NT2/D1 (cell line): Measurements from ENCODE around the gene PRKRIP1.

Source experiments
- SUZ12 ChIP-seq: IDR thresholded peaks from 2 replicates; pipeline ENCODE4 v1.6.1; 2011; ENCODE audit not compliant: insufficient read length, insufficient read depth; ENCODE audit errors: extremely low read depth
- YY1 ChIP-seq: IDR thresholded peaks from 2 replicates; pipeline ENCODE4 v1.6.1; 2011; ENCODE audit not compliant: insufficient read length, insufficient read depth
- ZNF274 ChIP-seq: IDR thresholded peaks from 2 replicates; pipeline ENCODE4 v1.6.1; 2011; ENCODE audit warnings: mild to moderate bottlenecking, low read depth, low read length

- no peak for TF ChIP-seq ZNF274
- TF ChIP-seq YY1: no peak
- TF ChIP-seq SUZ12: no peak
Measured at GRCh38 chr7:102400360-102400759, 4.2 kb downstream of the PRKRIP1 start.
